IPS-NIHi7 (cell line): ENCODE data around the gene CNN1.

ENCODE experiments used
- DNase-seq: peaks from one replicate; pipeline ENCODE4 v3.0.0; 2012; ENCODE audit warnings: mixed read lengths; ENCODE audit errors: extremely low spot score

Gene CNN1

GRCh38 chr19:11534538-11534937 is 4.1 kb upstream of the CNN1 start:
- no peak for DNase-seq

GRCh38 chr19:11534948-11535347 is 3.7 kb upstream of the CNN1 start:
- no peak for DNase-seq

- peak; percentile 87 for DNase-seq
Observed at GRCh38 chr19:11535792-11536595, 2.7 kb upstream of the CNN1 start.

GRCh38 chr19:11539495-11540365 is 1.1 kb downstream of the CNN1 start:
- peak; percentile 74 for DNase-seq

- no peak for DNase-seq
Observed at GRCh38 chr19:11540645-11541044, 2.0 kb downstream of the CNN1 start.

GRCh38 chr19:11541238-11541637 is 2.6 kb downstream of the CNN1 start:
- DNase-seq = no peak

- DNase-seq = no peak
Observed at GRCh38 chr19:11547929-11548700, 9.5 kb downstream of the CNN1 start.

GRCh38 chr19:11549386-11549953 is 10.8 kb downstream of the CNN1 start:
- DNase-seq = no peak

- no peak for DNase-seq
Observed at GRCh38 chr19:11550265-11550664, 11.6 kb downstream of the CNN1 start.

- DNase-seq = peak; percentile 74
Observed at GRCh38 chr19:11551603-11552235, 13.1 kb downstream of the CNN1 start.

GRCh38 chr19:11552666-11553372 is 14.2 kb downstream of the CNN1 start:
- DNase-seq = no peak

GRCh38 chr19:11554160-11554559 is 15.5 kb downstream of the CNN1 start:
- DNase-seq = no peak

GRCh38 chr19:11555246-11555645 is 16.6 kb downstream of the CNN1 start:
- no peak for DNase-seq

GRCh38 chr19:11556634-11557420 is 18.2 kb downstream of the CNN1 start:
- DNase-seq = no peak

GRCh38 chr19:11558881-11559828 is 20.5 kb downstream of the CNN1 start, which contains the start of gene ELOF1:
ELOF1 (minus strand) TSS chr19:11559230; CDS start chr19:11554347, 4,883 bp downstream.
- DNase-seq = peak; percentile 99

- peak; percentile 81 for DNase-seq
Observed at GRCh38 chr19:11560404-11561051, 21.9 kb downstream of the CNN1 start.

- no peak for DNase-seq
Observed at GRCh38 chr19:11563532-11563931, 24.9 kb downstream of the CNN1 start.
